ENCODE measurements around the gene NUP155.
A peak's percentile ranks its signal among the peaks of the same experiment; 100 is the strongest.
"Not testable (repeated sequence)": the region's sequence is repeated elsewhere in the genome, so short reads cannot be mapped to it uniquely, and the experiment has no call there.

NUP155 gene

GRCh38 chr5:37319037-37319782 lies 51.7 kb downstream of the NUP155 start:
- FAIRE-seq = peak; percentile 16
- no peak for TF ChIP-seq CTCF (IDR thresholded peaks at IDR 0.05; ENCODE audit: insufficient read depth, missing control alignments)
- DNase-seq (ENCODE audit: insufficient read length, low spot score) = no peak

GRCh38 chr5:37316027-37316426 lies 54.9 kb downstream of the NUP155 start:
- TF ChIP-seq CTCF (IDR thresholded peaks at IDR 0.05; ENCODE audit: insufficient read depth, missing control alignments) = no peak
- no peak for DNase-seq (ENCODE audit: insufficient read length, low spot score)
- no peak for FAIRE-seq

GRCh38 chr5:37310360-37310759 lies 60.5 kb downstream of the NUP155 start:
- FAIRE-seq (no peak), DNase-seq (ENCODE audit: insufficient read length, low spot score) (no peak)
- TF ChIP-seq CTCF (IDR thresholded peaks at IDR 0.05; ENCODE audit: insufficient read depth, missing control alignments) = no peak

GRCh38 chr5:37308793-37309192 lies 62.1 kb downstream of the NUP155 start:
- FAIRE-seq = no peak

GRCh38 chr5:37304888-37305287 lies 66.0 kb downstream of the NUP155 start:
- TF ChIP-seq CTCF (IDR thresholded peaks at IDR 0.05; ENCODE audit: insufficient read depth, missing control alignments) = no peak
- no peak for DNase-seq (ENCODE audit: insufficient read length, low spot score)
- no peak for FAIRE-seq

More at GRCh38 chr5:37308793-37309192, 62.1 kb downstream of the NUP155 start:
- no peak for DNase-seq (ENCODE audit: insufficient read length, low spot score)
- TF ChIP-seq CTCF (IDR thresholded peaks at IDR 0.05; ENCODE audit: insufficient read depth, missing control alignments) = no peak

GRCh38 chr5:37296313-37296712 lies 74.6 kb downstream of the NUP155 start:
- FAIRE-seq; DNase-seq (ENCODE audit: insufficient read length, low spot score): not testable (repeated sequence)

- FAIRE-seq (no peak), DNase-seq (ENCODE audit: insufficient read length, low spot score) (no peak)
- TF ChIP-seq CTCF (IDR thresholded peaks at IDR 0.05; ENCODE audit: insufficient read depth, missing control alignments) = no peak
Observed at GRCh38 chr5:37283214-37283820, 87.6 kb downstream of the NUP155 start.
